Erythroblast (primary cell): ENCODE data around the gene PLCB4.

Experiments
- GATA1 ChIP-seq: IDR thresholded peaks from 2 replicates; pipeline ENCODE4 v1.6.1; 2011; ENCODE audit warnings: low read depth, mild to moderate bottlenecking, control low read depth, low read length, moderate library complexity
- POLR2A ChIP-seq: IDR thresholded peaks from 2 replicates; pipeline ENCODE4 v1.6.1; 2011; ENCODE audit warnings: mild to moderate bottlenecking, low read length

DNA sequence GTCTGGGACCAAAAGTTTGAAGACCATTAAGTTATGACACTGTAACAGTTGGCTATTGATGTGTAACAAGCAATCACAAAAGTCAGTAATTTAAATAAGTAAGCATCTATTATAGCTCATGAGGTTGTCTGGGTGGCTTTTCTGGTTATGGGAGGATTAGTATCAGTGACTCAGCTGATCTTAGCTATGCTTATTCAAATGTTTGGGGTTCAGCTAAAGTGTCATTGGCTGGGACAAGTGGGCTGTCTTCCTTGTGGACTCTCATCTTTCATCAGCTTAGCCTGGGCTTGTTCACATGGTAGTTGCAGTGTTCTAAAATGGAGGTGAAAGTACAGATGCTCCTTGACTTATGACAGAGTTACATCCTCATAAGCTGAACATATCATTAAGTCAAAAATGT lies 370.9 kb downstream of the PLCB4 start:
- TF ChIP-seq POLR2A (no peak), GATA1 (no peak)
